Measurements from ENCODE around the gene CHCHD4.
"Not testable (repeated sequence)": the region's sequence is repeated elsewhere in the genome, so short reads cannot be mapped to it uniquely, and the experiment has no call there.

Gene CHCHD4

GRCh38 chr3:14096742-14097141, 27.9 kb downstream of the CHCHD4 start:
- TF ChIP-seq, protein P1, sequence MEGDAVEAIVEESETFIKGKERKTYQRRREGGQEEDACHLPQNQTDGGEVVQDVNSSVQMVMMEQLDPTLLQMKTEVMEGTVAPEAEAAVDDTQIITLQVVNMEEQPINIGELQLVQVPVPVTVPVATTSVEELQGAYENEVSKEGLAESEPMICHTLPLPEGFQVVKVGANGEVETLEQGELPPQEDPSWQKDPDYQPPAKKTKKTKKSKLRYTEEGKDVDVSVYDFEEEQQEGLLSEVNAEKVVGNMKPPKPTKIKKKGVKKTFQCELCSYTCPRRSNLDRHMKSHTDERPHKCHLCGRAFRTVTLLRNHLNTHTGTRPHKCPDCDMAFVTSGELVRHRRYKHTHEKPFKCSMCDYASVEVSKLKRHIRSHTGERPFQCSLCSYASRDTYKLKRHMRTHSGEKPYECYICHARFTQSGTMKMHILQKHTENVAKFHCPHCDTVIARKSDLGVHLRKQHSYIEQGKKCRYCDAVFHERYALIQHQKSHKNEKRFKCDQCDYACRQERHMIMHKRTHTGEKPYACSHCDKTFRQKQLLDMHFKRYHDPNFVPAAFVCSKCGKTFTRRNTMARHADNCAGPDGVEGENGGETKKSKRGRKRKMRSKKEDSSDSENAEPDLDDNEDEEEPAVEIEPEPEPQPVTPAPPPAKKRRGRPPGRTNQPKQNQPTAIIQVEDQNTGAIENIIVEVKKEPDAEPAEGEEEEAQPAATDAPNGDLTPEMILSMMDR (IDR thresholded peaks at IDR 0.05; ENCODE audit: low read depth, low read length), result no peak; the same call in 1 of the 2 replicates
- DNase-seq (ENCODE audit: extremely low read depth, low read depth), result no peak

- TF ChIP-seq, protein P1 (IDR thresholded peaks at IDR 0.05; ENCODE audit: low read depth, low read length), result no peak
- no peak for DNase-seq (ENCODE audit: extremely low read depth, low read depth)
These were observed 30.8 kb downstream of the CHCHD4 start for GRCh38 chr3:14093831-14094230.

GRCh38 chr3:14092464-14092863, 32.2 kb downstream of the CHCHD4 start:
- TF ChIP-seq, protein P1 (IDR thresholded peaks at IDR 0.05; ENCODE audit: low read depth, low read length), result no peak
- DNase-seq (ENCODE audit: extremely low read depth, low read depth), result no peak

GRCh38 chr3:14091959-14092358, 32.7 kb downstream of the CHCHD4 start:
- DNase-seq (ENCODE audit: extremely low read depth, low read depth), result not testable (repeated sequence)

DNA sequence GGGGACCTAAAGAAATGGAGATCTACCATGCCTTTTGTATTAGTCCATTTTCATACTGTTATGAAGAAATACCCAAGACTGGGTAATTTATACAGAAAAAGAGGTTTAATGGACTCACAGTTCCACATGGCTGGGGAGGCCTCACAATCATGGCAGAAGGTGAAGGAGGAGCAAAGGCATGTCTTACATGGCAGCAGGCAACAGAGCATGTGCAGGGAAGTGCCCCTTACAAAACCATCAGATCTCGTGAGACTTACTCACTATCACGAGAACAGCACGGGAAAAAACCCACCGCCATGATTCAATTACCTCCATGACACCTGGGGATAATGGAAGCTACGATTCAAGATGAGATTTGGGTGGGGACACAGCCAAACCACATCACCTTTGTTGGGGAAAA, 37.2 kb downstream of the CHCHD4 start:
- DNase-seq (ENCODE audit: extremely low read depth, low read depth), result not testable (repeated sequence)

DNA sequence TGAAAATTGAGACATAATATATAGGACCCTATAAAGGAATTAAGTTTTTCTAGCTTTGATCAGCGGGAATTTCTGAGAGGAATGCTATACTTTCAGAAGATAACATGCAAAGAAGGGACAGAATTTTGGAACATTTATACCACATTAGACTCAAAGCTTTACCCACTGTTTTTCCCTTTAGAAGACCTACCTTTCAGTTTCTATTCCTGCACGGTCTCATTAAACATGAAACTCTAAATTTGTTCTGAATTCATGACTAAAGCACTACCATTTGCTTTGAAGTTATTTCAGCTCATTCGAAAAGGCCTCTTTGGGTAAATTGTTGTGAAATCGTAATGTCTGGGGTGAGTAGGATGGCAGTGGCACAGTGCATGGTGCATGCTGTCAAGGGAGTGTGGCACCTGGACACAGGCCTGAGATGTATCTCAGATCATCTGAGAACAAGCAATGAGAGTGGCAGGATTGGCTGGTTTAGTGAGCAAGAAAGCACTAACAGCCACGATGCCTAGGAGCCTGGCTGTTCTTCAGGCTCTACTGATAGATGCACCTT, 42.5 kb downstream of the CHCHD4 start:
- no peak for DNase-seq (ENCODE audit: extremely low read depth, low read depth)
- TF ChIP-seq, protein P1 (IDR thresholded peaks at IDR 0.05; ENCODE audit: low read depth, low read length), result no peak

DNA sequence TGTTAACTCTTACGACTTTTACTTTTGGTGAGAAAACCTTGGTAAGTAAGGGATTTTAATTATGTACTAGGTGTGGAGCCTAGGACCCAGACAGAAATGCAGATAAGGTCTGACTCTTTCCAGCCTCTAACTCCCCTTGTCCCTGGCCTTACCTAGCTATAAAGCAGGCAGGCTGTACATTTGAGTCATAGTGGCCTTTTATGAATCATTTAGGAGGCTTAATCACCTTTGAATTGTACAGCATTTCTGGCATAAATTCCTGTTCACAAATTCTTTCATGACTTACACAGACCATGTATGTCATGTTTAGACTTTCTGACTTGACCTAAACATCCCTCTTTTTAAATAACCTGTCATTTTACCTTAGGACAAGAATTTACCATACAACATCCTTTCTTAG, 47.4 kb downstream of the CHCHD4 start:
- DNase-seq (ENCODE audit: extremely low read depth, low read depth), result no peak
- TF ChIP-seq, protein P1 (IDR thresholded peaks at IDR 0.05; ENCODE audit: low read depth, low read length), result no peak

DNA sequence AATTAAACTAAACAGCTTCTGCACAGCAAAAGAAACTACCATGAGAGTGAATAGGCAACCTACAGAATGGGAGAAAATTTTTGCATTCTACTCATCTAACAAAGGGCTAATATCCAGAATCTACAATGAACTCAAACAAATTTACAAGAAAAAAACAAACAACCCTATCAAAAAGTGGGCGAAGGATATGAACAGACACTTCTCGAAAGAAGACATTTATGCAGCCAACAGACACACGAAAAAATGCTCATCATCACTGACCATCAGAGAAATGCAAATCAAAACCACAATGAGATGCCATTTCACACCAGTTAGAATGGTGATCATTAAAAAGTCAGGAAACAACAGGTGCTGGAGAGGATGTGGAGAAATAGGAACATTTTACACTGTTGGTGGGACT, 49.4 kb downstream of the CHCHD4 start:
- DNase-seq (ENCODE audit: extremely low read depth, low read depth), result not testable (repeated sequence)

- TF ChIP-seq, protein P1 (IDR thresholded peaks at IDR 0.05; ENCODE audit: low read depth, low read length), result no peak
These were observed 59.8 kb downstream of the CHCHD4 start for GRCh38 chr3:14064910-14065309.

More at GRCh38 chr3:14064910-14065309, 59.8 kb downstream of the CHCHD4 start:
- no peak for DNase-seq (ENCODE audit: extremely low read depth, low read depth)
